GM21737 (cell line): ENCODE measurements around the gene CDH24.
"Not testable (repeated sequence)": the region's sequence is repeated elsewhere in the genome, so short reads cannot be mapped to it uniquely, and the experiment has no call there.

Experiments used
- ATAC-seq: cut with Tn5 transposase; IDR thresholded peaks from one replicate; pipeline ENCODE4 v1.9.1; 2021; ENCODE audit warnings: mild to moderate bottlenecking, moderate library complexity; ENCODE audit not compliant: unreplicated experiment

The CDH24 gene

GRCh38 chr14:23023795-23024152 is 33.5 kb downstream of the CDH24 start:
- ATAC-seq: no peak

- no peak for ATAC-seq
These were observed 34.1 kb downstream of the CDH24 start for GRCh38 chr14:23023022-23023794.

- ATAC-seq: no peak
These were observed 35.4 kb downstream of the CDH24 start for GRCh38 chr14:23021889-23022442.

GRCh38 chr14:23021434-23021833 is 35.9 kb downstream of the CDH24 start:
- ATAC-seq: no peak

GRCh38 chr14:23020143-23021128 is 36.9 kb downstream of the CDH24 start:
- no peak for ATAC-seq

GRCh38 chr14:23018107-23018506 is 39.2 kb downstream of the CDH24 start:
- no peak for ATAC-seq

- no peak for ATAC-seq
These were observed 40.2 kb downstream of the CDH24 start for GRCh38 chr14:23017091-23017490.

- ATAC-seq: no peak
These were observed 41.7 kb downstream of the CDH24 start for GRCh38 chr14:23015618-23016017.

GRCh38 chr14:23013749-23014054 is 43.6 kb downstream of the CDH24 start:
- not testable (repeated sequence) for ATAC-seq

- ATAC-seq: no peak
These were observed 44.1 kb downstream of the CDH24 start for GRCh38 chr14:23013054-23013748.

- peak; percentile 46 for ATAC-seq
These were observed 47.2 kb downstream of the CDH24 start, which contains the start of gene C14orf93 for GRCh38 chr14:23009939-23010726. Gene C14orf93 (minus strand): TSS chr14:23010143. CDS start chr14:22999023, 11,120 bp downstream.

GRCh38 chr14:23009483-23009938 is 47.8 kb downstream of the CDH24 start:
- no peak for ATAC-seq

- no peak for ATAC-seq
These were observed 48.5 kb downstream of the CDH24 start for GRCh38 chr14:23008831-23009230.

- ATAC-seq: peak; percentile 91
These were observed 50.5 kb downstream of the CDH24 start for GRCh38 chr14:23006544-23007419.

- no peak for ATAC-seq
These were observed 51.2 kb downstream of the CDH24 start for GRCh38 chr14:23006188-23006534.

GRCh38 chr14:23005451-23006187 is 51.7 kb downstream of the CDH24 start:
- ATAC-seq: no peak

GRCh38 chr14:23004274-23004673 is 53.0 kb downstream of the CDH24 start:
- ATAC-seq: not testable (repeated sequence)

GRCh38 chr14:23002592-23002991 is 54.7 kb downstream of the CDH24 start:
- ATAC-seq: no peak

GRCh38 chr14:23000860-23001259 is 56.5 kb downstream of the CDH24 start:
- no peak for ATAC-seq
